Measurements from ENCODE around the gene SRXN1.

- TF ChIP-seq CTCF (IDR thresholded peaks at IDR 0.05; ENCODE audit: poor library complexity, severe bottlenecking) (no peak), RAD21 (conservative IDR thresholded peaks at IDR 0.05) (no peak), POLR2AphosphoS5 (IDR thresholded peaks at IDR 0.05) (no peak), REST (IDR thresholded peaks at IDR 0.05; ENCODE audit: borderline replicate concordance) (no peak), EZH2 (IDR thresholded peaks at IDR 0.05; ENCODE audit: borderline replicate concordance, insufficient read depth, low read length, poor library complexity, severe bottlenecking) (no peak)
These were observed 30.8 kb downstream of the SRXN1 start for GRCh38 chr20:622161-622560.
